Mucosa of descending colon (tissue), 3 donors: ENCODE data around the gene NFE2L3. TPM values are rescaled to one million over a fixed set of nuclear protein-coding genes. Genes with fewer than 3 reads are reported as not detected.
"Not testable (repeated sequence)": the region's sequence is repeated elsewhere in the genome, so short reads cannot be mapped to it uniquely, and the experiment has no call there.

Source experiments
- ATAC-seq: fragments of 200-7000 bp; cut with Tn5 transposase; one replicate; pipeline ENCODE4 v1.9.1; 2020; ENCODE audit warnings: mild to moderate bottlenecking, moderate library complexity
- DNase-seq, 3 donors: peaks; one replicate each; pipeline ENCODE4 v3.0.0-alpha.2; 2020
- H3K36me3 ChIP-seq: fragments of 200-600 bp; one replicate; pipeline ENCODE4 v1.8.0; 2021; ENCODE audit warnings: low read depth, mild to moderate bottlenecking
- H3K4me1 ChIP-seq: fragments of 200-600 bp; one replicate; pipeline ENCODE4 v1.8.0; 2021; ENCODE audit warnings: low read depth, mild to moderate bottlenecking
- H3K4me3 ChIP-seq: fragments of 200-600 bp; one replicate; pipeline ENCODE4 v1.8.0; 2021; ENCODE audit warnings: mild to moderate bottlenecking
- H3K9me3 ChIP-seq: fragments of 200-600 bp; one replicate; pipeline ENCODE4 v1.8.0; 2021; ENCODE audit warnings: mild to moderate bottlenecking
- CTCF ChIP-seq: fragments of 200-600 bp; IDR thresholded peaks from one replicate; pipeline ENCODE4 v1.8.0; 2022; ENCODE audit warnings: antibody characterized with exemption, mild to moderate bottlenecking
- intact Hi-C, 2 donors: fragments of 100-400 bp; cut with DNase I in 1 of 2; cut with micrococcal nuclease in 1 of 2; formaldehyde crosslinking; loops; one replicate each; pipeline versions ENCODE4 v1.11.0 to v1.11.1; 2022; cut with DNase I, micrococcal nuclease
- total RNA-seq, 3 donors: library from RNA; stranded (reverse); fragmentation: NEBNext Ultra II Directional in 2 of 3; extraction: Animal tissue kit (Norgen Biotek cat#: 25700) in 2 of 3; gene quantifications; one replicate each; pipeline versions ENCODE4 v1.2.1 to v1.2.4, GENCODE V29; 2021 to 2023
- donor health status: DM: no; HTN: no; CAD: no; lungs with moderate emphysema.
- donor health status: DM: no; HTN: no; CAD: no.
- donor health status: DM: no; HTN: yes; CAD: no.

Gene NFE2L3
- total RNA-seq, 3 donors from 2014 or later, result 7.3 to 12.2 (median 8.4) TPM

- intact Hi-C loops, result no loop called here
- no peaks in the 10 kb centered on the region for H3K9me3 ChIP-seq
- no peak for DNase-seq
- H3K4me3 ChIP-seq, result no peak overlapping the region
- H3K4me1 ChIP-seq, result peaks cover 11% of the 10 kb centered on the region
- no peaks in the 10 kb centered on the region for H3K36me3 ChIP-seq
- no peak for ATAC-seq
- no peak for TF ChIP-seq CTCF
These were observed 17.3 kb downstream of the NFE2L3 start for GRCh38 chr7:26169271-26169670.

GRCh38 chr7:26170663-26171062 is 18.7 kb downstream of the NFE2L3 start:
- Histone ChIP-seq H3K9me3 (no peaks in the 10 kb centered on the region), H3K36me3 (no peaks in the 10 kb centered on the region), H3K4me3 (no peak overlapping the region), H3K4me1 (peaks cover 11% of the 10 kb centered on the region)
- DNase-seq (no peak), ATAC-seq (no peak)
- intact Hi-C loops, result no loop called here
- no peak for TF ChIP-seq CTCF

GRCh38 chr7:26171601-26172000 is 19.6 kb downstream of the NFE2L3 start:
- DNase-seq, result no peak
- intact Hi-C loops, result no loop called here
- no peak for ATAC-seq

GRCh38 chr7:26172048-26172447 is 20.1 kb downstream of the NFE2L3 start:
- Histone ChIP-seq H3K4me1 (peaks cover 5% of the 10 kb centered on the region), H3K9me3 (no peaks in the 10 kb centered on the region), H3K36me3 (no peaks in the 10 kb centered on the region), H3K4me3 (no peak overlapping the region)
- TF ChIP-seq CTCF, result no peak
- DNase-seq (no peak), ATAC-seq (no peak)
- intact Hi-C loops, result no loop called here

More at GRCh38 chr7:26171601-26172000, 19.6 kb downstream of the NFE2L3 start:
- TF ChIP-seq CTCF, result no peak
- Histone ChIP-seq H3K4me3 (no peak overlapping the region), H3K9me3 (no peaks in the 10 kb centered on the region), H3K4me1 (peaks cover 10% of the 10 kb centered on the region), H3K36me3 (no peaks in the 10 kb centered on the region)

- intact Hi-C loops, DNase-seq, H3K36me3 ChIP-seq, H3K9me3 ChIP-seq, H3K4me3 ChIP-seq, ATAC-seq, H3K4me1 ChIP-seq: not testable (repeated sequence)
These were observed 23.9 kb downstream of the NFE2L3 start for GRCh38 chr7:26175903-26176302.

- H3K4me1 ChIP-seq, H3K36me3 ChIP-seq, H3K9me3 ChIP-seq, ATAC-seq, intact Hi-C loops, H3K4me3 ChIP-seq, DNase-seq: not testable (repeated sequence)
These were observed 24.7 kb downstream of the NFE2L3 start for GRCh38 chr7:26176696-26177095.

GRCh38 chr7:26177269-26177668 is 25.3 kb downstream of the NFE2L3 start:
- H3K4me1 ChIP-seq, H3K9me3 ChIP-seq, ATAC-seq, intact Hi-C loops, DNase-seq, H3K4me3 ChIP-seq, H3K36me3 ChIP-seq: not testable (repeated sequence)
